ENCODE data around the gene ST6GALNAC1.

Gene ST6GALNAC1

GRCh38 chr17:76575570-76575969 is 68.0 kb downstream of the ST6GALNAC1 start:
- DNase-seq: no peak

All from stimulated activated CD8-positive, alpha-beta memory T cell treated with anti-CD3 and anti-CD28 coated beads, Interleukin-4, amount 100 ng/mL, for 48 hours (primary cell).